ENCODE data around the gene EIF1AX.

Gene EIF1AX

GRCh38 chrX:20124964-20125363, 16.7 kb downstream of the EIF1AX start:
- no peak for DNase-seq

DNA sequence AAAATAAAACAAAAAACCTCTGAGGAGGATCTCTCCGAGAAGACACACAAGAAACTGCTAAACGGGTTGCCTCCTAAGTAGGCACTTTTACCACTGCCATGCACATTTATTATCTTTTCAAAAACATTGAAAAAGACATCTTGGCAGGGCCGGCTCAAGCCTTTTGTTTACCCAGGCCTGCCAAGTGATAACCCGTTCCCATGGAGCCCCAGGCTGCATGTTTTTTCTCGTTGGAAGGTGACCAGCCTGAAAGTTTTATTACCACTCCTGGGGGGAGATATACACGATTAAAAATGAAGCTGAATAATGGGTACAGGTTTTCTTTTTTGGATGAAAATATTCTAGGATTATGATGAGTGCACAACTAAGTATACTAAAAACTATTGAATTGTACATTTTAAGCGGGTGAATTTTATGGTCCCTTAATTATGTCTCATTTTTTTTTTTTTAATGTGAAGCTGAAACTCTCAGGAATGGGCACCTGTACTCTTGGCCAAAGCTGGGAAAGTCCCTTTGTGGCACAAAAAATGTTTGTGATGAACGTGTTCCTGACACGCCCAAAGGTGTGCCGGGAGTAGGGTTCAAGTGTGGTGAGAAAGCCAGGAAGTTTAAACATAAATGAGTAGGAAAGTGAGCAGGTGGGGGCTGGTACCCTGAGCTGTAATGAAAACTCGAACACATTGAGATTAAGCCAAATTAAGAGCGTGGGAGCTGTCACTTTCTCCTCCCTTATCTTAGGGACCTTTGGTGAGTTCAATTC, 23.4 kb downstream of the EIF1AX start:
- no peak for DNase-seq

DNA sequence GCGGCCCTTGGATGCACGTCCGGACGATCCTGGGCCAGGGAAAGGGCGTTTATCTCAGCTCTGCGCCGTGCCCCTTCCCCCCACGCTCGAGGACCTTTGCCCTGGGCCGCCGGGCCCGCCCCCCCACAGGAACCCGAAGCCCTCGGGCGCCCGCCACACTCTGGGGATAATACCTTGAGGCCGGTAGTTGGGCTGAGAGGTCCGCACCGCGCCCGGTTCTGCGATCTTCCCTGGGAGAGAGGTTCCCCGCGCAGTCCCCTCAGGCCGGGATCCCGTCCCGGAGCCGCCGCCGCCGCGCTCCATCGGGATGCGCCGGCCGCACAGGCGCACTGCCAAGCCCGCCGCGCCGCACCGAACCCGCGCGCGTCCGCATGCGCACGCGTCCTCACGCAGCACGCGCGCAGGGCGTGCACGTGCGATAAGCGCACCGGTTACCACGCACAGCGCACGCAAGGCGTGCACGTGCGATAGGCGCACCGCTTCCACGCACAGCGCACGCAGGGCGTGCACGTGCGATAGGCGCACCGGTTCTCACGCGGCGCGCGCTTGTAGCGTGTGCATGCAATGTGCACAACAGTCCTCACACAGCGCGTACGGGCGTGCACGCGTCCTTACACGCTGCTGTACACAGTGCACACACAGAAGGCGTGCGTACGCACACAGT, 24.9 kb downstream of the EIF1AX start, which contains the start of gene MAP7D2:
Gene MAP7D2 (minus strand): TSS at position 331 of the 664 bp plus-strand sequence. CDS start 28 bp downstream, at position 303.
- no peak for DNase-seq

- DNase-seq, result no peak
Observed at GRCh38 chrX:20116087-20116576, 25.5 kb downstream of the EIF1AX start.

GRCh38 chrX:20112022-20112774, 29.4 kb downstream of the EIF1AX start:
- no peak for DNase-seq

GRCh38 chrX:20111271-20111670, 30.4 kb downstream of the EIF1AX start:
- no peak for DNase-seq

GRCh38 chrX:20101934-20102581, 39.6 kb downstream of the EIF1AX start:
- no peak for DNase-seq

GRCh38 chrX:20091499-20091898, 50.1 kb downstream of the EIF1AX start:
- no peak for DNase-seq

GRCh38 chrX:20089845-20090244, 51.8 kb downstream of the EIF1AX start:
- no peak for DNase-seq

DNA sequence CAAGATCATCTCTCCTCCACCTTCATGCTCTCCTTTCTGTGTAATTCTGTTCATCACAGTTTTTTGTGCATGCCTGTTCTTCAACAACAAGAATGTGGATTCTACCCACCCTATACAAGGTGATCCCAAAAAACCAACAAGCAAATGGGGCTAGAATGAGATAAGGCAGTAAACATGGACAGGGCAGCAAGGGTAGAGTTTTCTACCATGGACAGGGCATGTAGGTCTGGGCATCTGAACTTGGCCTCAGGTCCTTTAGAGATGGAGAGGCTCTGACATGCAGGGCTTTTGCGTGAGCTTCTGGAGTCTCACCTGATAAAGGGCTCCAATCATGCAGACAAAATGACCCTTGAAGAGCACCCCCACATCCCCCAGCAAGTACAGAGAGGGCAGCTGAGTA, 61.4 kb downstream of the EIF1AX start:
- DNase-seq, result no peak

Data from CD4-positive, alpha-beta T cell treated with Interleukin-15 for 1 hour (primary cell).